HG02642 (cell line): ENCODE results near the gene ZYG11B.
"Not testable (repeated sequence)": the region's sequence is repeated elsewhere in the genome, so short reads cannot be mapped to it uniquely, and the experiment has no call there.

Experiments used
- ATAC-seq: cut with Tn5 transposase; IDR thresholded peaks from one replicate; pipeline ENCODE4 v1.9.1; 2021; ENCODE audit warnings: mild to moderate bottlenecking; ENCODE audit not compliant: unreplicated experiment, poor library complexity

ZYG11B gene

GRCh38 chr1:52839175-52839574, 112.9 kb downstream of the ZYG11B start:
- ATAC-seq, result not testable (repeated sequence)

GRCh38 chr1:52842643-52843310, 116.5 kb downstream of the ZYG11B start, which contains the start of gene ZYG11A:
Gene ZYG11A (plus strand): TSS chr1:52842760. CDS start chr1:52842884, 124 bp downstream.
- peak; percentile 92 for ATAC-seq

- ATAC-seq, result not testable (repeated sequence)
Observed at GRCh38 chr1:52845119-52845518, 118.9 kb downstream of the ZYG11B start.

GRCh38 chr1:52848423-52848822, 122.2 kb downstream of the ZYG11B start:
- no peak for ATAC-seq

GRCh38 chr1:52850951-52851350, 124.7 kb downstream of the ZYG11B start:
- ATAC-seq, result no peak

GRCh38 chr1:52852854-52853253, 126.6 kb downstream of the ZYG11B start:
- no peak for ATAC-seq

- ATAC-seq, result no peak
Observed at GRCh38 chr1:52855584-52855983, 129.3 kb downstream of the ZYG11B start.

- no peak for ATAC-seq
Observed at GRCh38 chr1:52856026-52856425, 129.8 kb downstream of the ZYG11B start.

GRCh38 chr1:52857443-52857842, 131.2 kb downstream of the ZYG11B start:
- ATAC-seq, result no peak

GRCh38 chr1:52862666-52863458, 136.6 kb downstream of the ZYG11B start:
- no peak for ATAC-seq

GRCh38 chr1:52867087-52867863, 141.0 kb downstream of the ZYG11B start:
- peak; percentile 89 for ATAC-seq

GRCh38 chr1:52869727-52870126, 143.5 kb downstream of the ZYG11B start:
- ATAC-seq, result not testable (repeated sequence)

GRCh38 chr1:52876843-52877242, 150.6 kb downstream of the ZYG11B start:
- no peak for ATAC-seq
